ENCODE data around the gene FKBP2. TPM values are rescaled to one million over a fixed set of nuclear protein-coding genes. Genes with fewer than 3 reads are reported as not detected.

FKBP2 gene
- total RNA-seq, 4 donors from 2014 or later: 38.2 to 101 (median 57.8) TPM

GRCh38 chr11:64278576-64279190 lies 37.8 kb downstream of the FKBP2 start:
- Histone ChIP-seq H3K9me3 (no peaks in the 10 kb centered on the region), H3K36me3 (peaks cover 0 to 61% (median 0%) of the 10 kb centered on the region in 3 donors), H3K27ac (no peak overlapping the region), H3K27me3 (no peaks in the 10 kb centered on the region), H3K4me3 (no peak overlapping the region), H3K4me1 (peaks cover 0 to 22% (median 9%) of the 10 kb centered on the region in 4 donors)
- no peak for TF ChIP-seq CTCF (IDR thresholded peaks at IDR 0.05)
- TF ChIP-seq EP300 (IDR thresholded peaks at IDR 0.05): no peak
- no peak for TF ChIP-seq POLR2A (IDR thresholded peaks at IDR 0.05)
- 80 to 92% methylated on average over 7 to 8 of the region's 8 CpGs for WGBS, 2 donors
- DNase-seq (ENCODE audit: low spot score in 2 of 2): no peak

GRCh38 chr11:64281957-64282770 lies 41.3 kb downstream of the FKBP2 start:
- Histone ChIP-seq H3K27ac (no peak overlapping the region), H3K9me3 (no peaks in the 10 kb centered on the region), H3K36me3 (peaks cover 0 to 40% (median 0%) of the 10 kb centered on the region in 3 donors), H3K4me3 (no peak overlapping the region), H3K27me3 (no peaks in the 10 kb centered on the region), H3K4me1 (peaks cover 0 to 33% (median 21%) of the 10 kb centered on the region in 4 donors)
- WGBS, 2 donors: 94% methylated on average over 22 of the region's 22 CpGs
- DNase-seq (ENCODE audit: low spot score in 2 of 2): no peak
- TF ChIP-seq CTCF (IDR thresholded peaks at IDR 0.05) (no peak), POLR2A (IDR thresholded peaks at IDR 0.05) (no peak), EP300 (IDR thresholded peaks at IDR 0.05) (no peak)

GRCh38 chr11:64283092-64283491 lies 42.2 kb downstream of the FKBP2 start:
- no peak for DNase-seq (ENCODE audit: low spot score in 2 of 2)
- peaks cover 0 to 33% (median 0%) of the 10 kb centered on the region in 3 donors for H3K36me3 ChIP-seq
- H3K27ac ChIP-seq: peak overlapping the region in 2 of 4 donors; percentile 93 to 98
- 86 to 88% methylated on average over 3 of the region's 3 CpGs for WGBS, 2 donors
- H3K27me3 ChIP-seq: no peaks in the 10 kb centered on the region
- no peaks in the 10 kb centered on the region for H3K9me3 ChIP-seq
- H3K4me3 ChIP-seq: no peak overlapping the region
- peaks cover 0 to 30% (median 21%) of the 10 kb centered on the region in 4 donors for H3K4me1 ChIP-seq
- TF ChIP-seq EP300 (IDR thresholded peaks at IDR 0.05) (no peak), POLR2A (IDR thresholded peaks at IDR 0.05) (no peak), CTCF (IDR thresholded peaks at IDR 0.05) (no peak)

DNA sequence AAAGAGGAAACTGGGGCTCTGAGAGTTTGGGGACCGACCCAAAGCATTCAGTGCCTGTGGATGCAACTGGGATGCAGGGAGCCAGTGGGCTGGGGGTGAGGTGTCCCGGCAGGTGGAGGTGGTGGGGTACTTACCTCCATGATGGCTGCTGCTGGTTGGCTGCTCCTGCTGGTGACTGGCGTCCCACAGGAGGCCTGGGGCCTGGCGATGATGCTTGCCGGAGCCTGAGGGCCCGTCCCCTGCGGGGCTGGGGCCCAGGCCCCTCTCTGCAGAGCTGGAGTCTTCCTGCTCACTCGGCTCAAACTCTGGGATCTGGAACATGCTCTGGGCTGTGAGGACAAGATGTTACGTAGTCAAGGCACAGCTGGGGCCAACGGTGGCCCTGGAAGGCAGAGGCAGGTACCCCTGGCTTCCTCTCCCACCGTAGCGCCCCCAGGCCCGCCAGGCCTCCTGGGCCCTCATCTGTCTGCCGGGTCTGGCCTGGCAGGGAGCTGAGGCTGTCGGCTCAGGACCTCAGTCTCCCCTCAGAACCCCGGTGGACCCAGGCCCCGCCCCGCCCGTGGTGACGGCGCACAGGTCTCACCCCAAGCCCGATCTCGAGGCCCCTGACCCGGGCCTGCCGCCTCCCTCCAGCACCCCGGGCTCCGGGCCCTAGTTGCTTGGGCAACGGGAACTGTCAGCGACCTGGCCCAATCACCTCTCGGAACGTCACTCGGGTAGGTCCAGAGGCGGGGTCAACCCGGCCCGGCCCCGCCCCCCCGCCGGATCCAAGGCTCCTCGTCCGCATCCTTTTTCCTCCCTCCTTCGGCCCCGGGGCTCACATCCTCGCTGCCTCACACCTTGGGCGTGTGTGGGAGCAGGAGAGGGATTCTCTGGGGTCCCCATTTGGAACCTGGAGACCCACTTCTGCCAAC lies 43.4 kb downstream of the FKBP2 start, which contains the start of gene BAD:
Gene BAD (minus strand): TSS at position 618 of the 914 bp plus-strand sequence. CDS start 297 bp downstream, at position 321.
- H3K4me1 ChIP-seq: peaks cover 0 to 30% (median 21%) of the 10 kb centered on the region in 4 donors
- TF ChIP-seq POLR2A (IDR thresholded peaks at IDR 0.05) (peak; percentile 43 to 65), EP300 (IDR thresholded peaks at IDR 0.05) (peak; percentile 24 to 92), CTCF (IDR thresholded peaks at IDR 0.05) (no peak)
- H3K4me3 ChIP-seq: peak within 1 kb of the TSS; percentile 79 to 84 (median 82)
- H3K27me3 ChIP-seq: no peaks in the 10 kb centered on the region
- H3K27ac ChIP-seq: peak within 1 kb of the TSS; percentile 91 to 98 (median 94)
- 8 to 10% methylated on average over 13 to 15 of the region's 44 CpGs for WGBS, 2 donors
- peak; percentile 91 to 94 for DNase-seq (ENCODE audit: low spot score in 2 of 2)
- peaks cover 0 to 30% (median 0%) of the 10 kb centered on the region in 3 donors for H3K36me3 ChIP-seq
- H3K9me3 ChIP-seq: no peaks in the 10 kb centered on the region
